ENCODE data around the gene MICB.

- no peak for TF ChIP-seq CTCF (IDR thresholded peaks at IDR 0.05; ENCODE audit: control extremely low read depth in 1 of 3, insufficient read depth in 1 of 3, low read depth in 1 of 3, low read length in 3 of 3)
- no peak for TF ChIP-seq JUN (IDR thresholded peaks at IDR 0.05; ENCODE audit: low read depth, low read length)
- peak in 1 of 2 experiments; percentile 75; a peak in 1 of 4 replicates for TF ChIP-seq HDAC2 (IDR thresholded peaks at IDR 0.05; ENCODE audit: borderline replicate concordance in 1 of 2, low read depth in 2 of 2, low read length in 2 of 2)
- TF ChIP-seq EZH2 (IDR thresholded peaks at IDR 0.05; ENCODE audit: low read depth, low read length, severe bottlenecking) = no peak
Measured at GRCh38 chr6:31541658-31542521, 43.9 kb downstream of the MICB start, which contains the start of gene DDX39B.
